Caki2 (cell line): Measurements from ENCODE around the gene RPTN. TPM values are rescaled to one million over a fixed set of nuclear protein-coding genes. Genes with fewer than 3 reads are reported as not detected.
"Not testable (repeated sequence)": the region's sequence is repeated elsewhere in the genome, so short reads cannot be mapped to it uniquely, and the experiment has no call there.

ENCODE experiments used
- DNase-seq: peaks from one replicate; pipeline ENCODE4 v3.0.0-alpha.2; 2015; ENCODE audit warnings: low read depth
- in situ Hi-C: cut with HindIII; loops from 2 replicates; pipeline ENCODE4 v1.10.0; 2016; ENCODE audit warnings: low sequenced_read_pairs, low pct_unique_long_range_greater_than_20kb, mixed read lengths
- total RNA-seq: library from RNA; depleted of rRNA; stranded (reverse); fragments of >200 nt; shearing (Covaris generic); gene quantifications from 2 replicates; pipeline ENCODE4 v1.2.3, GENCODE V29; 2014; ENCODE audit warnings: low replicate concordance

Gene RPTN
- total RNA-seq, 1 experiment from 2014 or later: not detected

DNA sequence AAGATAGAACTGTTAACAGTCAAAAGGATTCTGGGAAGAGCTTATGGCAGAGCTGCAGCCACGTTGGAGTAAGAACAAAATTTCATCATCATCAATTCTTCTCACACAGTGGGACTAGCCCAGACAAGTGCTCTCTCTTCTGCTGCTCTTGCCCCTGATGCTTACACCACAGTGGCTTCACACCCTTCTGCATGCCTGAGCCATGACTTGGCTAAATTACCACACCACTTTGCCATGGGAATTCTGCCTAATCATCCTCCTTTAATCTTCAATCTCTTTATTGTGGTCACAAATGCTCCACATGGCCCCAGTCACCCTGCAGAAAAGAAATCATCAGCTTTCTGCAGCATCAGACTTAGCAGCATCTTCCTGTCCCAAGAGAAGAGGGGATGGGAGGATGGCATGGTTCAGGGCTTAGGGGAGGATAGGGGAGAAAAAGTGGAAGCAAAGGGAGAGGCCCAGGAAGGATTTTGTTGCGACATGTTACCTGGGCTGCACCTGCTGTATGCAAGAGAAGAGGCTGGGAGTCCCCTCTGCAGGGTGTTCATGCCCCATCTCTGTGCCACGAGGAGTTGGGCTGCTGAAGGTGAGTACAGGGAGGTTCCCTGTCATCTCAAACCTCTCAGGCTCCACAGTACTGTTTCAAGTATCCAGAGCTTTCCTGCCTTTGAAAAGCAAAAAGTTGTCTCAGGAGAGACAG lies 9.0 kb upstream of the RPTN start:
- DNase-seq: peak; percentile 95
- in situ Hi-C loops: no loop called here

GRCh38 chr1:152166966-152167365 lies 7.9 kb upstream of the RPTN start:
- DNase-seq: no peak

DNA sequence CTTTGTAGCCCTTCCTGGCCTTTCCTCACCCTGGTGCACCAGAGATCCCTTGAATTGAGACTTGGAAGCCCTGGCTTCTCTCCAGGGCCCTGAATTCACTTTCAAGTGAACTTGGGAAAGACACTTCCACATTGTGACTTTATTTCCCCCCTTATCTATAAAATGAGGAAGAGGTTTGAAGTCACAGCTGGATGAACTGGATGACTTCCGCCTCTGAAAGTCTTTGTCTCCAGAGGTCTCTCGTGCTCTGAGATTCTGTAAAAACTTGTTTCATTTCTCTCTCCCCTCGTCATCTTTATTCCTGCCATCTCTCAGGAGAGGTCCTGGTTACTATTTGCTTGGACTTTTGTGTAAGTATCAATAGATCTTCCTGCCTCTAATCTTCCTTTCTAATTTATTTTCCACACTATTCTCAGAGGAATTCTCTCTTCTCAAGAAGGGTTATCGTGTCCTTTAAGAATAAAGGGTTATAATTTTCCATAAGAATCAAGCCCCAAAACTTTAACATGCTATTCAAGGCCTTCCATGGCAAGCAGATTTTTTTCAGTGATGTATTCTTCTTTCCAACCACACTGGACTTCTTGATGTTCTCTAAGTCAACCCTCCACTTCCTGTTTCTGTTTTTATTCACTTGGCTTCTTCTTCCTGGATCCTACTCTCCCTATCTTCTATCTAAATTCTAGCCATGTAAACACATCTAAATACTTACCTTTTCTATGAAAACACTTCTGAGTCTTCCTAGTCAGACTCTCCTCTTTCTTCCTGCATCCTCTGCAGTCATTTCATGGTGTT lies 6.5 kb upstream of the RPTN start:
- no peak for DNase-seq
- in situ Hi-C loops: no loop called here

More at GRCh38 chr1:152166966-152167365, 7.9 kb upstream of the RPTN start:
- in situ Hi-C loops: no loop called here

DNA sequence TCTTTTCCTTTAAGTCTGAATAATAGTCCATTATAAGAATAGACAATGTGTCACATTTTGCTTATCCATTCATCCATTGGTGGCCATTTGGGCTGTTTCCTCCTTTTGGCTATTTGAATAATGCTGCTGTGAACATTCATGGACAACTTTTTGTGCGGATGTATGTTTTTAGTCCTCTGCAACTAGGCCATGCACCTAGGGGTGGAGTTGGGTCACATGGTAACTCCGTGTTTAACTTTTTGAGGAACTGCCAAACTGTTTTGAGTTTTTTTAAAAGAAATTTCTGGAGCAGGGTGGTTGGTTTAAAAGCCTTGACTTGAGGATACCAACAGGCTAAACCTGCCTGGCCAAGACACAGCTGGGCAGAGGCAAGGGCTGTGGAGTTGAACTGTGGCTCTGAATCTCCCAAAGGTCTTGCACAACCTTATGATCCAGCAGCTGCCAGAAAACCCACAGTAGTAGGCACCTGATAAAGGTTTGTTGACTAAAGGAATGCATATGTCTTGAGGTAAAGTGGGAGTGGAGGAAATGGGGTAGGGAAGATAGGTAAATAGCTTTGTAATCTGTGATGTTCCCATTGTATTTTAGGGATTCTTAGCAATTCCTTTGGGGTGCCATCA lies 5.6 kb upstream of the RPTN start:
- in situ Hi-C loops: no loop called here
- no peak for DNase-seq

GRCh38 chr1:152162792-152163463 lies 3.9 kb upstream of the RPTN start:
- peak; percentile 94 for DNase-seq
- in situ Hi-C loops: no loop called here

- DNase-seq: no peak
- in situ Hi-C loops: no loop called here
Measured at GRCh38 chr1:152160576-152160975, 1.5 kb upstream of the RPTN start.

DNA sequence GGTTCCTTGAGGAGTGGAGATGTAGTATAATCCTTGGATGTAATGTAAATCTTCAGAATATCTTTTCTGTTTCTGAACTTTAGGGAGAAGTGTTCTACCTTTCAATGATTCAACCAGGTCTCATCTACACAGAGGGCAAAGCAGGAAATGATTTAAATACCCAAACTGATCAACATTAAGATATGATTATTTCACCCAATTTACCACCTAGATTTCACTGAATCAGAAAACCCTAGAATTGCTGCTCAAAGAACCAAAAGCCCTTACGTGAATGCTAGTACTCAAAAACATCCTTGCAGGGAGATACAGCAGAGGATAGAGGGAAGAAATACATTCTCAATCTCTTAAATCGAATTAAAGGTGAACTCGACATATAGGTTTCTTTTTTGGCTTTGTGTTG lies 5.0 kb downstream of the RPTN start:
- no peak for DNase-seq
- in situ Hi-C loops: no loop called here

DNA sequence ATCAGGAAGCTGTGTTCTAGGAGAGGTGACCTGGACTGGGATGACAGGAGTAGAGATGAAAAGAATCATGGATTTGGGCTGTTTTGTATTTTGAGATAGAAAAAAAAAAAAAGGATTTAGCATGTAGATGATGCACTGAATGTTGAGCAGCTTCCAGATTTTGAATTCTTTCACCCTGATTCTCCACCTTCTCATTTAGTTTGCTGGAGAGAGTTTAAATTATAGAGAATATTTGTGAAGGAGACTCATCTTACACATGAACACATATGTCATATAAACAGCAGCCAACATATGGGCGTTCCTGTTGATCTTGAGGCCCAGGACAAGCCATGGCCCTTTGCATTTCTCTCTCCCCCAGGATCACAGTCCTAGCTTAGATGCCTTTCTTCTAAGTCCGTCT lies 7.4 kb downstream of the RPTN start:
- in situ Hi-C loops: no loop called here
- no peak for DNase-seq

DNA sequence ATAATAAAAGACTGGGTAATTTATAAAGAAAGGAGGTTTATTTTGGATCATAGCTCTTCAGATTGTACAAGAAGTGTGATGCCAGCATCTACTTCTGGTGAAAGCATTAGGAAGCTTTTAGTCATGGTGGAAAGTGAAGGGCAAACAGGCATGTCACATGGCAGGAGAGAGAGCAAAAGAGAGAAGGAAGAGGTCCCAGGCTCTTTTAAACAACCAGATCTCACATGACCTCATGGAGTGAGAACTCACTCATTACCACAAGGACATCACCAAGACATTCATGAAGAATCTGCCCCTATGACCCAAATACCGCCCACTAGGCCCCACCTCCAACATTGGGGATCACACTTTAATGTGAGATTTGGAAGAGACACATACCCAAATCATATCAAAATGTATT lies 10.0 kb downstream of the RPTN start:
- in situ Hi-C loops: no loop called here
- DNase-seq: no peak

DNA sequence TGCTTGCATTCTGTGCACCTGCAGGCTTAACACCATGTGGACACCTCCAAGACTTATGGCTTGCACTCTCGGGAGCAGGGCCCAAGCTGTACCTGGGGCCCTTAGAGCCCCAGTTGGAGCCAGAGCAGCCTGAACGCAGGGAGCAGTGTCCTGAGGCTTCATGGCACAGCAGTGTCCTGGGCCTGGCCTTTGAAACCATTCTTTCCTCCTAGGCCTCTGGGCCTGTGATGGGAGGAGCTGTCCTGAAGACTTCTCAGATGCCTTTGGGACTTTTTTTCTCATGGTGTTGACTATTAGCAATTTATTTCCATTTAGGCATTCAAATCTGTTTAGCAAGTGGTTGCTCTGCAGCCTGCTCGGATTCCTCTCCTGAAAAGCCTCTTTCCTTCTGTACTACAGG lies 11.0 kb downstream of the RPTN start:
- in situ Hi-C loops: no loop called here
- DNase-seq: peak; percentile 14

GRCh38 chr1:152145769-152146168 lies 13.3 kb downstream of the RPTN start:
- DNase-seq: no peak
- in situ Hi-C loops: no loop called here

GRCh38 chr1:152144674-152145183 lies 14.3 kb downstream of the RPTN start:
- in situ Hi-C loops, DNase-seq: not testable (repeated sequence)

DNA sequence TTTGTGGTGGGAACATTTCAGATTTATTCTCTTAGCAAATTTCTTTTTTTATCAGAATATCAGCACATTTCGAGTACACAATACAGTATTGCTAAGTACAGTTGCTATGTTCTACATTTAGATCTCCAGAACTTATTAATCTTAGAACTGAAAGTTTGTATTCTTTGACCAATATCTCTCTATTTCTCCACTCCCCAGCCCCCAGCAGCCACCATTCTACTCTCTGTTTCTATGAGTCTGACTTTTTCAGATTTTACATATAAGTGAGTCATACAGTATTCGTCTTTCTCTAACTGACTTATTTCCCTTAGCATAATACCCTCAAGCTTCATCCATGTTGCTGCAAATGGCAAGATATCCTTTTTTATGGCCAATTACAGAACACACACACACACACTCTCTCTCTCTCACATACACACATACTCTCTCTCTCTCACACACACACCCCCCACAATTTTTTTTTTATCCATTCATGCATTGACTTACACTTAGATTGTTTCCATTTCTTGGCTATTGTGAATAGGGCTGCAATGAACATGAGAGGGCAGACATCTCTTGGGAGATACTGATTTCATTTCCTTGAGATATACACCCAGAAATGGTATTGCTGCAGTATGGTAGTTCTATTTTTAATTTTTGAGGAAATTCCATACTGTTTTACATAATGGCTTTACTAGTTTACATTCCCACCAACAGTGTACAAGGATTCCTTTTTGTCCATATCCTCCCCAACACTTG lies 15.7 kb downstream of the RPTN start:
- in situ Hi-C loops: no loop called here
- no peak for DNase-seq

DNA sequence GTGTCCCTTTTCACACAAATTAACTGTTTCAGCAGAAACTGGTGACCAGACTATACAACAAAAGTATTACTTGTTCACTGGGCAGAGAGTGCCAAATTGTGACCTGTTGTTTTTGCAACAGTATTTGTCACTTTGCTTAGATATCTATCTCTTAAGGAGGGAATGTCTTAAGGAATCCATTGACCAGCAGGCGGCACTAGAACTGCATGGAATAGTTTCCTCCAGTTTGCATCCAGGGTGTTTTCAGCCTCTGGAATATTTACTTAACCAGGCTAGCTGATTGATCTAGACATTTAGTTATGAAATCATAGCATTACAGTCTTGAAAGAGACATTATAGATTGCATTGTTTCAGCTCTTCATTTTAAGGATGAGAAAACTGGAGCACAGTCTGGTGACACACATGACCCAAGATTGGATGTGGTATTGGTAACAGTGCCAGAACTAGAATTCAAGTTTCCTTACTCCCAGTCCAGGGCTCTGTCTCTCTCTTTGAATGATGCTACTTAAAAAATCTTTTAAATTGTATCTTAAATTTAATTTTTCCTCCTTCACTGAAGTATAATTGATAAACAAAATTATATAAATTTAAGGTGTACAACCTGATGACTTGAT lies 16.9 kb downstream of the RPTN start:
- in situ Hi-C loops: no loop called here
- peak; percentile 56 for DNase-seq

GRCh38 chr1:152137215-152137614 lies 21.8 kb downstream of the RPTN start:
- no peak for DNase-seq
- in situ Hi-C loops: no loop called here

GRCh38 chr1:152130186-152130585 lies 28.8 kb downstream of the RPTN start:
- in situ Hi-C loops: no loop called here
- DNase-seq: no peak

DNA sequence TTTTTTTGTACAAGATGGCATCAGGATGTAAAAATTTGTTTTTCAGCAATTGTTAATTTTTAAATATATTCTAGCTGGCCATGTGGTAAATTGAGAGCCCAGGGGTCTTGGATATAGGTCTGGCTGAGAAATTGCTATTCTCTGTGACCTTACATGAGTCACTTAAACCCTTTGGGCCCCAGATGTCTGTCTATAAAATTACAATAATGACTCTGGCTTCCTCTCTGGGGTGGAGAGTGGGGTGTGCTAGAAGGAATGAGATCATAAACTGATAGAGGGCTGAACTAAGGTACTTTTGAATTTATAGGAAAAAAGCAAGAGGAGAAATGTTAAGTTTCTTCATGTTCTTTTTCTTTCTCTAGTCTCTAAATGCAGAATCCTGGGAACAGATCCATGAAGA lies 31.4 kb downstream of the RPTN start:
- in situ Hi-C loops: no loop called here
- DNase-seq: no peak
